ENCODE data around the gene TNFRSF1A. TPM values are rescaled to one million over a fixed set of nuclear protein-coding genes. Genes with fewer than 3 reads are reported as not detected.

TNFRSF1A gene
- polyA plus RNA-seq, 1 donor from 2014 or later, result 4.5 TPM

GRCh38 chr12:6327229-6328041, 14.4 kb downstream of the TNFRSF1A start:
- H3K79me2 ChIP-seq (replicated peaks; ENCODE audit: insufficient read depth, low read length), result no peaks in the 10 kb centered on the region
- no peak overlapping the region for H2AFZ ChIP-seq (ENCODE audit: low read depth, low read length)
- H4K20me1 ChIP-seq (ENCODE audit: insufficient read depth), result no peaks in the 10 kb centered on the region
- no peaks in the 10 kb centered on the region for H3K9me2 ChIP-seq (ENCODE audit: insufficient read depth, low read length)
- no peaks in the 10 kb centered on the region for H3K27me3 ChIP-seq (ENCODE audit: insufficient read depth, low read depth, low read length)
- no peak overlapping the region for H3K9ac ChIP-seq (ENCODE audit: low read length)
- no peaks in the 10 kb centered on the region for H3K36me3 ChIP-seq (ENCODE audit: insufficient read depth, low read length)
- H3F3A ChIP-seq (ENCODE audit: insufficient read depth, low read length, poor library complexity, severe bottlenecking), result no peaks in the 10 kb centered on the region
- H3K9me3 ChIP-seq (ENCODE audit: low read length), result no peaks in the 10 kb centered on the region
- H3K4me3 ChIP-seq (ENCODE audit: low read length), result no peak overlapping the region
- H3K4me2 ChIP-seq (ENCODE audit: low read length), result no peak overlapping the region
- TF ChIP-seq MXI1 (conservative IDR thresholded peaks at IDR 0.05; ENCODE audit: poor library complexity, severe bottlenecking), result no peak
- no peak for TF ChIP-seq SMC3 (conservative IDR thresholded peaks at IDR 0.05; ENCODE audit: poor library complexity)
- no peak for TF ChIP-seq RAD21 (conservative IDR thresholded peaks at IDR 0.05)
- no peak for TF ChIP-seq REST (IDR thresholded peaks at IDR 0.05; ENCODE audit: borderline replicate concordance)
- no peak for TF ChIP-seq POLR2AphosphoS5 (IDR thresholded peaks at IDR 0.05)
- no peak for TF ChIP-seq EZH2 (IDR thresholded peaks at IDR 0.05; ENCODE audit: borderline replicate concordance, insufficient read depth, low read length, poor library complexity, severe bottlenecking)
- no peak for TF ChIP-seq TAF1 (IDR thresholded peaks at IDR 0.05; ENCODE audit: low read depth)
- TF ChIP-seq CTCF (IDR thresholded peaks at IDR 0.05; ENCODE audit: poor library complexity, severe bottlenecking), result no peak
- TF ChIP-seq EP300 (conservative IDR thresholded peaks at IDR 0.05; ENCODE audit: poor library complexity, severe bottlenecking), result no peak
- H3K27ac ChIP-seq (ENCODE audit: low read length), result no peak overlapping the region

- H3K27me3 ChIP-seq (ENCODE audit: insufficient read depth, low read depth, low read length), result no peaks in the 10 kb centered on the region
- H3K9me2 ChIP-seq (ENCODE audit: insufficient read depth, low read length), result no peaks in the 10 kb centered on the region
- H3K4me2 ChIP-seq (ENCODE audit: low read length), result no peak overlapping the region
- H3K36me3 ChIP-seq (ENCODE audit: insufficient read depth, low read length), result no peaks in the 10 kb centered on the region
- no peaks in the 10 kb centered on the region for H4K20me1 ChIP-seq (ENCODE audit: insufficient read depth)
- H3K79me2 ChIP-seq (replicated peaks; ENCODE audit: insufficient read depth, low read length), result no peaks in the 10 kb centered on the region
- no peaks in the 10 kb centered on the region for H3F3A ChIP-seq (ENCODE audit: insufficient read depth, low read length, poor library complexity, severe bottlenecking)
- H3K4me3 ChIP-seq (ENCODE audit: low read length), result no peak overlapping the region
- H3K9me3 ChIP-seq (ENCODE audit: low read length), result no peaks in the 10 kb centered on the region
- no peak overlapping the region for H3K9ac ChIP-seq (ENCODE audit: low read length)
- H2AFZ ChIP-seq (ENCODE audit: low read depth, low read length), result no peak overlapping the region
- TF ChIP-seq CTCF (IDR thresholded peaks at IDR 0.05; ENCODE audit: poor library complexity, severe bottlenecking), result no peak
- no peak overlapping the region for H3K27ac ChIP-seq (ENCODE audit: low read length)
These were observed 15.3 kb downstream of the TNFRSF1A start for GRCh38 chr12:6326316-6327228.
